A673 (cell line): ENCODE results near the gene ITGAV. TPM values are rescaled to one million over a fixed set of nuclear protein-coding genes. Genes with fewer than 3 reads are reported as not detected.

Experiments used
- BruUV-seq: library from RNA; stranded (reverse); fragments of 400-500 nt; replicated peaks from 2 replicates; lab custom pipeline; 2021; lab: Mats Ljungman, UMichigan
- CTCF ChIA-PET: fragments of 300-600 bp; sonication (Branson Sonifier 250); formaldehyde crosslinking; loops from one replicate; lab custom pipeline; 2022; ENCODE audit warnings: antibody characterized with exemption; lab: Charles Lee
- POLR2A ChIA-PET: fragments of 300-600 bp; sonication (Branson Sonifier 250); formaldehyde crosslinking; loops from one replicate; lab custom pipeline; 2022; ENCODE audit warnings: antibody characterized with exemption; ENCODE audit not compliant: low non-redundant PET; lab: Charles Lee
- DNase-seq: peaks from one replicate; pipeline ENCODE4 v3.0.0-alpha.2; 2015; ENCODE audit warnings: low spot score
- H3K27ac ChIP-seq: fragments of 200-600 bp; sonication (generic); 2 replicates; pipeline ENCODE4 v1.5.1; 2016; ENCODE audit warnings: mixed run types, low read depth, mild to moderate bottlenecking, mixed read lengths, antibody characterized with exemption, low read length; ENCODE audit not compliant: poor library complexity, severe bottlenecking
- H3K27me3 ChIP-seq: fragments of 200-600 bp; sonication (generic); replicated peaks from 2 replicates; pipeline ENCODE4 v1.6.1; 2017; ENCODE audit warnings: mixed run types, low read depth, mild to moderate bottlenecking, mixed read lengths, antibody characterized with exemption, low read length; ENCODE audit not compliant: insufficient read depth, poor library complexity
- H3K36me3 ChIP-seq: fragments of 200-600 bp; sonication (generic); 2 replicates; pipeline ENCODE4 v1.6.1; 2016; ENCODE audit warnings: mixed run types, mild to moderate bottlenecking, mixed read lengths, antibody characterized with exemption, low read length; ENCODE audit not compliant: insufficient read depth, poor library complexity, severe bottlenecking
- H3K4me1 ChIP-seq: fragments of 200-600 bp; sonication (generic); 2 replicates; pipeline ENCODE4 v1.6.1; 2017; ENCODE audit warnings: mixed run types, mild to moderate bottlenecking, mixed read lengths, antibody characterized with exemption, low read length; ENCODE audit not compliant: insufficient read depth, poor library complexity, severe bottlenecking
- H3K4me3 ChIP-seq: fragments of 200-600 bp; sonication (generic); 2 replicates; pipeline ENCODE4 v1.5.1; 2016; ENCODE audit warnings: low read depth, mixed run types, mild to moderate bottlenecking, mixed read lengths, low read length; ENCODE audit not compliant: poor library complexity, severe bottlenecking
- H3K9me3 ChIP-seq: fragments of 200-600 bp; sonication (generic); 2 replicates; pipeline ENCODE4 v1.6.1; 2016; ENCODE audit warnings: mixed run types, low read depth, mild to moderate bottlenecking, mixed read lengths, antibody characterized with exemption, low read length; ENCODE audit not compliant: poor library complexity, severe bottlenecking
- EZH2 ChIP-seq: fragments of 200-600 bp; sonication (generic); IDR thresholded peaks from 2 replicates; pipeline ENCODE4 v1.6.1; 2017; ENCODE audit warnings: borderline replicate concordance, low read depth, mild to moderate bottlenecking, mixed read lengths, antibody characterized with exemption, low read length; ENCODE audit not compliant: poor library complexity, severe bottlenecking
- intact Hi-C: fragments of 100-400 bp; cut with micrococcal nuclease; formaldehyde crosslinking; loops from one replicate; pipeline ENCODE4 v1.10.0; 2022; ENCODE audit not compliant: unreplicated experiment
- total RNA-seq: library from RNA; stranded (reverse); gene quantifications from 2 replicates; pipeline ENCODE4 v1.2.3, GENCODE V29; 2021
- TF ChIP-seq, protein P1 (sequence below): fragments of 300-800, 200-600 bp; sonication (generic); conservative IDR thresholded peaks from 2 replicates; pipeline ENCODE4 v1.5.1; 2017; ENCODE audit warnings: low read depth, mild to moderate bottlenecking, antibody characterized with exemption, low read length, moderate library complexity, mixed read lengths

ITGAV gene
- total RNA-seq, 1 experiment from 2014 or later = 28.4 TPM

- H3K4me1 ChIP-seq = peaks cover 34% of the 10 kb centered on the region
- TSS peak; percentile 76 for BruUV-seq
- ChIA-PET POLR2A (no interaction called here), CTCF (interaction anchor here (0.8 kb wide), 1 partner anchor 10 kb away, joined by 5 read pairs; no protein-coding TSS in a partner anchor)
- no peak for TF ChIP-seq EZH2
- TF ChIP-seq, protein P1, sequence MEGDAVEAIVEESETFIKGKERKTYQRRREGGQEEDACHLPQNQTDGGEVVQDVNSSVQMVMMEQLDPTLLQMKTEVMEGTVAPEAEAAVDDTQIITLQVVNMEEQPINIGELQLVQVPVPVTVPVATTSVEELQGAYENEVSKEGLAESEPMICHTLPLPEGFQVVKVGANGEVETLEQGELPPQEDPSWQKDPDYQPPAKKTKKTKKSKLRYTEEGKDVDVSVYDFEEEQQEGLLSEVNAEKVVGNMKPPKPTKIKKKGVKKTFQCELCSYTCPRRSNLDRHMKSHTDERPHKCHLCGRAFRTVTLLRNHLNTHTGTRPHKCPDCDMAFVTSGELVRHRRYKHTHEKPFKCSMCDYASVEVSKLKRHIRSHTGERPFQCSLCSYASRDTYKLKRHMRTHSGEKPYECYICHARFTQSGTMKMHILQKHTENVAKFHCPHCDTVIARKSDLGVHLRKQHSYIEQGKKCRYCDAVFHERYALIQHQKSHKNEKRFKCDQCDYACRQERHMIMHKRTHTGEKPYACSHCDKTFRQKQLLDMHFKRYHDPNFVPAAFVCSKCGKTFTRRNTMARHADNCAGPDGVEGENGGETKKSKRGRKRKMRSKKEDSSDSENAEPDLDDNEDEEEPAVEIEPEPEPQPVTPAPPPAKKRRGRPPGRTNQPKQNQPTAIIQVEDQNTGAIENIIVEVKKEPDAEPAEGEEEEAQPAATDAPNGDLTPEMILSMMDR = no peak
- peak; percentile 73 for DNase-seq
- intact Hi-C loops = loop anchor here (5.0 kb wide), 1 partner anchor 49 kb away; the partner anchor contains the start of gene ITGAV
- peak overlapping the region; percentile 81 for H3K27ac ChIP-seq
- H3K27me3 ChIP-seq = no peaks in the 10 kb centered on the region
- H3K4me3 ChIP-seq = no peak overlapping the region
- H3K9me3 ChIP-seq = no peaks in the 10 kb centered on the region
- H3K36me3 ChIP-seq = no peaks in the 10 kb centered on the region
These were observed 46.2 kb upstream of the ITGAV start for GRCh38 chr2:186543561-186544131.

DNA sequence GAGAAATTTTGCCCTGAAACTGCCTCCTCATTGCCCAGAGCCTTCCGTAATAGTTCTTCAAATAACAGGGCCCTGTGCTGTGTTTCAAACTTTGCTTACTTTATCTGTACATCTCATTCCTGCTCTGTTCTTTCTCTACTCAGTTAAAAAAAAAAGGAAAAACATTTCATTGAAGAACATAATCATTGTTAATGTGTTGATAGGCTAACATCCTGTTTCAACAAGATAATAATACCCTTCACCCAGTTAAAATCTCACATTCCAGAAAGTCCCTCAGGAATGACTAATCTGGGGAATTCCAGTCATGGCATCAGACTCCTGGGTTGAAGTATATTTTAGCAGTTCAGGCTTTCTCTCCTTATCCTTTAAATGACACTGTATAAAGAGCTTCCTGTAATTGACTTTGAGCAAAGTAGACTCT lies 45.6 kb upstream of the ITGAV start:
- peak; percentile 94 for DNase-seq
- no peak for TF ChIP-seq EZH2
- TF ChIP-seq, protein P1 = no peak
- Histone ChIP-seq H3K4me3 (no peak overlapping the region), H3K9me3 (no peaks in the 10 kb centered on the region), H3K27me3 (no peaks in the 10 kb centered on the region), H3K4me1 (peaks cover 34% of the 10 kb centered on the region), H3K27ac (peak overlapping the region; percentile 81), H3K36me3 (no peaks in the 10 kb centered on the region)
- ChIA-PET POLR2A (interaction anchor here (0.6 kb wide), 1 partner anchor 19 kb away, joined by 3 read pairs; no protein-coding TSS in a partner anchor), CTCF (interaction anchor here (0.8 kb wide), 1 partner anchor 10 kb away, joined by 5 read pairs; no protein-coding TSS in a partner anchor)
- intact Hi-C loops = loop anchor here (5.0 kb wide), 1 partner anchor 48 kb away; the partner anchor contains the start of gene ITGAV
- no TSS peak for BruUV-seq

GRCh38 chr2:186546846-186547245 lies 43.0 kb upstream of the ITGAV start:
- H3K36me3 ChIP-seq = no peaks in the 10 kb centered on the region
- intact Hi-C loops = no loop called here
- no TSS peak for BruUV-seq
- DNase-seq = no peak
- ChIA-PET CTCF (no interaction called here), POLR2A (no interaction called here)
- H3K4me1 ChIP-seq = peaks cover 34% of the 10 kb centered on the region
- no peaks in the 10 kb centered on the region for H3K27me3 ChIP-seq
- H3K27ac ChIP-seq = no peak overlapping the region
- no peak for TF ChIP-seq EZH2
- TF ChIP-seq, protein P1 = no peak
- no peaks in the 10 kb centered on the region for H3K9me3 ChIP-seq
- no peak overlapping the region for H3K4me3 ChIP-seq
